ENCODE data around the gene FRMPD3.

Gene FRMPD3

DNA sequence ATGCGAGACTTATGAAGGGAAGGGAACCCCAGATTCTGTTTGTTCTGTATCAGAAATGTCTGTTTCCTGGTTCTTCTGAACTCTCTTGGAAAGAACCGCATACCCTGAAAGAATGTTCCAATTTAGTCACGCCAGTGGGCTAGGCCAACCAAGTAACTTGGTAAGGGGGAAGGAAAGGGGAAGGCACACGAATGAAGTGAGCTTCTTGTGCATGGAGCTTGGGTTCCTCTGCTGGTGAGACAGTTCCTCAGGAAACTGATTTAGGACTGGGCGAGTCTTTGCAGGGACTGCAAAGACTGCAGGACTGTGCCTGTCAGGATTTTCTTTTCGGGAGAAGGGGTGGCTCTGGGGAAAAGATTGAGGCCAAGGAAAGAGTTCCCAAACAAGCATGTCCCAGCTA, 35.6 kb downstream of the FRMPD3 start:
- CTCF ChIA-PET = no interaction called here
- no peak overlapping the region for H3K4me3 ChIP-seq (ENCODE audit: low read depth, low read length)
- H3K27ac ChIP-seq (ENCODE audit: extremely low read depth, low read depth, low read length) = no peak overlapping the region
- H3K36me3 ChIP-seq (ENCODE audit: control insufficient read depth in 2 of 2, insufficient read depth in 1 of 2, low read length in 2 of 2) = no peaks in the 10 kb centered on the region
- H3K4me1 ChIP-seq (ENCODE audit: control insufficient read depth, insufficient read depth, low read length) = 0 out of 2 replicates have a peak, but pooled peaks cover 3% of the 10 kb centered on the region
- no peak for TF ChIP-seq ZNF138 (tag by site-specific recombination; IDR thresholded peaks at IDR 0.05; ENCODE audit: borderline replicate concordance)
- POLR2A ChIA-PET = no interaction called here
- H3K9me3 ChIP-seq (ENCODE audit: control insufficient read depth, insufficient read depth, low read depth, low read length) = no peaks in the 10 kb centered on the region

DNA sequence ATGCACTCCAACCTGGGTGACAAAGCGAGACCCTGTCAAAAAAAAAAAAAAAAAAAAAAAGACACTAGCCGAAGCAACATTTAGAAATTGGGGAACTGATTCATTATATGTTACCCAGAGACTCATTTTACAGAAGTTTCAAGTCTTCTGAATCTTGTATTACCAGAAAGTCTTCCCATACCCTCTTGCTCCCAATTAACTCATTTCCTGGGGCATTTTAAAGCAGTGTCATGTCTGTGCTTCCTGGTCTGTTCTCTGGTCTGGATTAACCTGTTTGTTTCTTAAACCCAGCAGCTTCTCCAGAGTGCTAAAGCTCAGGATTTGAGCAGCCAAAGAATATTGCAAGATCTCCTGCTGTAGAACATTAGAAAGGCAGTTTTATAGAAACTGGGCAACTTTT, 43.7 kb downstream of the FRMPD3 start:
- POLR2A ChIA-PET = no interaction called here
- TF ChIP-seq, protein P1, sequence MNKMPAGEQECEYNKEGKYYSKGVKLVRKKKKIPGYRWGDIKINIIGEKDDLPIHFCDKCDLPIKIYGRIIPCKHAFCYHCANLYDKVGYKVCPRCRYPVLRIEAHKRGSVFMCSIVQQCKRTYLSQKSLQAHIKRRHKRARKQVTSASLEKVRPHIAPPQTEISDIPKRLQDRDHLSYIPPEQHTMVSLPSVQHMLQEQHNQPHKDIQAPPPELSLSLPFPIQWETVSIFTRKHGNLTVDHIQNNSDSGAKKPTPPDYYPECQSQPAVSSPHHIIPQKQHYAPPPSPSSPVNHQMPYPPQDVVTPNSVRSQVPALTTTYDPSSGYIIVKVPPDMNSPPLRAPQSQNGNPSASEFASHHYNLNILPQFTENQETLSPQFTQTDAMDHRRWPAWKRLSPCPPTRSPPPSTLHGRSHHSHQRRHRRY (tag by site-specific recombination; IDR thresholded peaks at IDR 0.05) = no peak
- TF ChIP-seq KLF8 (tag by site-specific recombination; IDR thresholded peaks at IDR 0.05) (no peak), SETDB1 (IDR thresholded peaks at IDR 0.05; ENCODE audit: insufficient read length, low read length) (no peak), ZFP69B (tag by site-specific recombination; IDR thresholded peaks at IDR 0.05) (no peak), ZNF174 (tag by site-specific recombination; IDR thresholded peaks at IDR 0.05) (no peak), ZNF843 (tag by site-specific recombination; IDR thresholded peaks at IDR 0.05) (no peak), TRIM28 (IDR thresholded peaks at IDR 0.05; ENCODE audit: borderline replicate concordance, low read length) (no peak), ZNF324 (tag by site-specific recombination; IDR thresholded peaks at IDR 0.05) (no peak), ZNF48 (tag by site-specific recombination; IDR thresholded peaks at IDR 0.05) (no peak), SP7 (tag by site-specific recombination; IDR thresholded peaks at IDR 0.05) (no peak), ZNF292 (tag by site-specific recombination; IDR thresholded peaks at IDR 0.05; ENCODE audit: borderline replicate concordance, low read depth) (no peak), ZNF132 (tag by site-specific recombination; IDR thresholded peaks at IDR 0.05; ENCODE audit: borderline replicate concordance) (no peak), SP3 (tag by site-specific recombination; IDR thresholded peaks at IDR 0.05) (no peak), ZNF677 (tag by site-specific recombination; IDR thresholded peaks at IDR 0.05) (no peak), EGR2 (tag by site-specific recombination; IDR thresholded peaks at IDR 0.05; ENCODE audit: low read depth) (no peak)
- TF ChIP-seq, protein P2, sequence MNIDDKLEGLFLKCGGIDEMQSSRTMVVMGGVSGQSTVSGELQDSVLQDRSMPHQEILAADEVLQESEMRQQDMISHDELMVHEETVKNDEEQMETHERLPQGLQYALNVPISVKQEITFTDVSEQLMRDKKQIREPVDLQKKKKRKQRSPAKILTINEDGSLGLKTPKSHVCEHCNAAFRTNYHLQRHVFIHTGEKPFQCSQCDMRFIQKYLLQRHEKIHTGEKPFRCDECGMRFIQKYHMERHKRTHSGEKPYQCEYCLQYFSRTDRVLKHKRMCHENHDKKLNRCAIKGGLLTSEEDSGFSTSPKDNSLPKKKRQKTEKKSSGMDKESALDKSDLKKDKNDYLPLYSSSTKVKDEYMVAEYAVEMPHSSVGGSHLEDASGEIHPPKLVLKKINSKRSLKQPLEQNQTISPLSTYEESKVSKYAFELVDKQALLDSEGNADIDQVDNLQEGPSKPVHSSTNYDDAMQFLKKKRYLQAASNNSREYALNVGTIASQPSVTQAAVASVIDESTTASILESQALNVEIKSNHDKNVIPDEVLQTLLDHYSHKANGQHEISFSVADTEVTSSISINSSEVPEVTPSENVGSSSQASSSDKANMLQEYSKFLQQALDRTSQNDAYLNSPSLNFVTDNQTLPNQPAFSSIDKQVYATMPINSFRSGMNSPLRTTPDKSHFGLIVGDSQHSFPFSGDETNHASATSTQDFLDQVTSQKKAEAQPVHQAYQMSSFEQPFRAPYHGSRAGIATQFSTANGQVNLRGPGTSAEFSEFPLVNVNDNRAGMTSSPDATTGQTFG (tag by site-specific recombination; IDR thresholded peaks at IDR 0.05; ENCODE audit: borderline replicate concordance) = no peak
- TF ChIP-seq, protein P3, sequence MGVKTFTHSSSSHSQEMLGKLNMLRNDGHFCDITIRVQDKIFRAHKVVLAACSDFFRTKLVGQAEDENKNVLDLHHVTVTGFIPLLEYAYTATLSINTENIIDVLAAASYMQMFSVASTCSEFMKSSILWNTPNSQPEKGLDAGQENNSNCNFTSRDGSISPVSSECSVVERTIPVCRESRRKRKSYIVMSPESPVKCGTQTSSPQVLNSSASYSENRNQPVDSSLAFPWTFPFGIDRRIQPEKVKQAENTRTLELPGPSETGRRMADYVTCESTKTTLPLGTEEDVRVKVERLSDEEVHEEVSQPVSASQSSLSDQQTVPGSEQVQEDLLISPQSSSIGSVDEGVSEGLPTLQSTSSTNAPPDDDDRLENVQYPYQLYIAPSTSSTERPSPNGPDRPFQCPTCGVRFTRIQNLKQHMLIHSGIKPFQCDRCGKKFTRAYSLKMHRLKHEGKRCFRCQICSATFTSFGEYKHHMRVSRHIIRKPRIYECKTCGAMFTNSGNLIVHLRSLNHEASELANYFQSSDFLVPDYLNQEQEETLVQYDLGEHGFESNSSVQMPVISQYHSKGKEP (tag by site-specific recombination; IDR thresholded peaks at IDR 0.05) = no peak
- TF ChIP-seq, protein P4, sequence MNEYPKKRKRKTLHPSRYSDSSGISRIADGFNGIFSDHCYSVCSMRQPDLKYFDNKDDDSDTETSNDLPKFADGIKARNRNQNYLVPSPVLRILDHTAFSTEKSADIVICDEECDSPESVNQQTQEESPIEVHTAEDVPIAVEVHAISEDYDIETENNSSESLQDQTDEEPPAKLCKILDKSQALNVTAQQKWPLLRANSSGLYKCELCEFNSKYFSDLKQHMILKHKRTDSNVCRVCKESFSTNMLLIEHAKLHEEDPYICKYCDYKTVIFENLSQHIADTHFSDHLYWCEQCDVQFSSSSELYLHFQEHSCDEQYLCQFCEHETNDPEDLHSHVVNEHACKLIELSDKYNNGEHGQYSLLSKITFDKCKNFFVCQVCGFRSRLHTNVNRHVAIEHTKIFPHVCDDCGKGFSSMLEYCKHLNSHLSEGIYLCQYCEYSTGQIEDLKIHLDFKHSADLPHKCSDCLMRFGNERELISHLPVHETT (tag by site-specific recombination; IDR thresholded peaks at IDR 0.05) = no peak
- no peak overlapping the region for H3K27ac ChIP-seq (ENCODE audit: extremely low read depth, low read depth, low read length)
- CTCF ChIA-PET = interaction anchor here (0.6 kb wide), 2 partner anchors 175 to 623 kb away, joined by 3 to 4 read pairs; no protein-coding TSS in a partner anchor
- no peaks in the 10 kb centered on the region for H3K36me3 ChIP-seq (ENCODE audit: control insufficient read depth in 2 of 2, insufficient read depth in 1 of 2, low read length in 2 of 2)
- H3K9me3 ChIP-seq (ENCODE audit: control insufficient read depth, insufficient read depth, low read depth, low read length) = no peaks in the 10 kb centered on the region
- no peaks in the 10 kb centered on the region for H3K4me1 ChIP-seq (ENCODE audit: control insufficient read depth, insufficient read depth, low read length)
- H3K4me3 ChIP-seq (ENCODE audit: low read depth, low read length) = no peak overlapping the region
